Activated naive CD4-positive, alpha-beta T cell treated with anti-CD3 and anti-CD28 coated beads for 36 hours (primary cell): ENCODE results near the gene KIF26A. TPM values are rescaled to one million over a fixed set of nuclear protein-coding genes. Genes with fewer than 3 reads are reported as not detected.

Experiments used
- CTCF ChIA-PET: fragments of 350-600 bp; sonication (Branson Sonifier 250); formaldehyde crosslinking; loops from one replicate; lab custom pipeline; 2021; ENCODE audit warnings: antibody characterized with exemption; lab: Charles Lee
- DNase-seq: peaks from one replicate; pipeline ENCODE4 v3.0.0-alpha.2; 2020
- H3K27ac Mint-ChIP-seq: one replicate; pipeline ENCODE4 v1.8.0; 2021; ENCODE audit warnings: mild to moderate bottlenecking, mixed read lengths
- H3K27me3 Mint-ChIP-seq: one replicate; pipeline ENCODE4 v1.8.0; 2021; ENCODE audit warnings: low read depth, mixed read lengths
- H3K36me3 Mint-ChIP-seq: one replicate; pipeline ENCODE4 v1.8.0; 2021; ENCODE audit warnings: low read depth, mixed read lengths
- H3K4me1 Mint-ChIP-seq: one replicate; pipeline ENCODE4 v1.8.0; 2021; ENCODE audit warnings: low read depth, mixed read lengths
- H3K4me3 Mint-ChIP-seq: one replicate; pipeline ENCODE4 v1.8.0; 2021; ENCODE audit warnings: mild to moderate bottlenecking, moderate library complexity, mixed read lengths
- H3K9me3 Mint-ChIP-seq: one replicate; pipeline ENCODE4 v1.8.0; 2021; ENCODE audit warnings: mixed read lengths
- intact Hi-C: fragments of 100-400 bp; cut with micrococcal nuclease; formaldehyde crosslinking; loops from one replicate; pipeline ENCODE4 v1.15.1; 2023
- total RNA-seq, 2 experiments: library from RNA; stranded (reverse); gene quantifications; one replicate each; pipeline ENCODE4 v1.2.3, GENCODE V29; 2021

The KIF26A gene
- total RNA-seq, 2 experiments from 2014 or later = 0.07 TPM

GRCh38 chr14:104154246-104154645 lies 15.9 kb downstream of the KIF26A start:
- Mint-ChIP-seq H3K4me1 (no peaks in the 10 kb centered on the region), H3K36me3 (no peaks in the 10 kb centered on the region), H3K27ac (no peak overlapping the region), H3K4me3 (no peak overlapping the region), H3K9me3 (no peaks in the 10 kb centered on the region), H3K27me3 (no peaks in the 10 kb centered on the region)
- CTCF ChIA-PET = no interaction called here
- no peak for DNase-seq
- intact Hi-C loops = loop anchor here (5.0 kb wide), 1 partner anchor 408 kb away; no protein-coding TSS in a partner anchor

- Mint-ChIP-seq H3K27me3 (no peaks in the 10 kb centered on the region), H3K9me3 (no peaks in the 10 kb centered on the region), H3K27ac (no peak overlapping the region), H3K4me1 (no peaks in the 10 kb centered on the region), H3K36me3 (no peaks in the 10 kb centered on the region), H3K4me3 (no peak overlapping the region)
- no peak for DNase-seq
- CTCF ChIA-PET = no interaction called here
- intact Hi-C loops = no loop called here
Observed at GRCh38 chr14:104155513-104155912, 17.1 kb downstream of the KIF26A start.

GRCh38 chr14:104156142-104156541 lies 17.8 kb downstream of the KIF26A start:
- CTCF ChIA-PET = no interaction called here
- H3K27me3 Mint-ChIP-seq = no peaks in the 10 kb centered on the region

GRCh38 chr14:104157016-104157928 lies 18.9 kb downstream of the KIF26A start:
- intact Hi-C loops = no loop called here
- Mint-ChIP-seq H3K4me3 (no peak overlapping the region), H3K4me1 (no peaks in the 10 kb centered on the region), H3K36me3 (no peaks in the 10 kb centered on the region), H3K9me3 (no peaks in the 10 kb centered on the region), H3K27me3 (no peaks in the 10 kb centered on the region), H3K27ac (no peak overlapping the region)
- CTCF ChIA-PET = interaction anchor here (0.8 kb wide), 1 partner anchor 65 kb away, joined by 3 read pairs; no protein-coding TSS in a partner anchor
- DNase-seq = no peak

More at GRCh38 chr14:104156142-104156541, 17.8 kb downstream of the KIF26A start:
- Mint-ChIP-seq H3K9me3 (no peaks in the 10 kb centered on the region), H3K36me3 (no peaks in the 10 kb centered on the region), H3K4me1 (no peaks in the 10 kb centered on the region), H3K4me3 (no peak overlapping the region), H3K27ac (no peak overlapping the region)
- DNase-seq = no peak
- intact Hi-C loops = no loop called here

- H3K27me3 Mint-ChIP-seq = no peaks in the 10 kb centered on the region
- no peak overlapping the region for H3K4me3 Mint-ChIP-seq
- no peak overlapping the region for H3K27ac Mint-ChIP-seq
- no peaks in the 10 kb centered on the region for H3K36me3 Mint-ChIP-seq
- no peaks in the 10 kb centered on the region for H3K9me3 Mint-ChIP-seq
- CTCF ChIA-PET = no interaction called here
- no peak for DNase-seq
- H3K4me1 Mint-ChIP-seq = no peaks in the 10 kb centered on the region
- intact Hi-C loops = no loop called here
Observed at GRCh38 chr14:104158827-104159798, 20.7 kb downstream of the KIF26A start.

- Mint-ChIP-seq H3K4me1 (no peaks in the 10 kb centered on the region), H3K9me3 (no peaks in the 10 kb centered on the region), H3K4me3 (no peak overlapping the region), H3K36me3 (no peaks in the 10 kb centered on the region), H3K27me3 (no peaks in the 10 kb centered on the region), H3K27ac (no peak overlapping the region)
- CTCF ChIA-PET = no interaction called here
- no peak for DNase-seq
- intact Hi-C loops = no loop called here
Observed at GRCh38 chr14:104159990-104160389, 21.6 kb downstream of the KIF26A start.

- intact Hi-C loops = no loop called here
- DNase-seq = no peak
- Mint-ChIP-seq H3K36me3 (no peaks in the 10 kb centered on the region), H3K4me1 (no peaks in the 10 kb centered on the region), H3K27ac (no peak overlapping the region), H3K4me3 (no peak overlapping the region), H3K27me3 (no peaks in the 10 kb centered on the region), H3K9me3 (no peaks in the 10 kb centered on the region)
- CTCF ChIA-PET = interaction anchor here (0.7 kb wide), 1 partner anchor 74 kb away, joined by 3 read pairs; no protein-coding TSS in a partner anchor
Observed at GRCh38 chr14:104161602-104162367, 23.4 kb downstream of the KIF26A start.

GRCh38 chr14:104162495-104162894 lies 24.1 kb downstream of the KIF26A start:
- intact Hi-C loops = no loop called here
- DNase-seq = no peak
- Mint-ChIP-seq H3K4me3 (no peak overlapping the region), H3K27ac (no peak overlapping the region), H3K9me3 (no peaks in the 10 kb centered on the region), H3K4me1 (no peaks in the 10 kb centered on the region), H3K27me3 (no peaks in the 10 kb centered on the region), H3K36me3 (no peaks in the 10 kb centered on the region)
- CTCF ChIA-PET = no interaction called here

- intact Hi-C loops = no loop called here
- CTCF ChIA-PET = no interaction called here
- no peaks in the 10 kb centered on the region for H3K36me3 Mint-ChIP-seq
- no peaks in the 10 kb centered on the region for H3K9me3 Mint-ChIP-seq
- no peak overlapping the region for H3K4me3 Mint-ChIP-seq
- H3K4me1 Mint-ChIP-seq = no peaks in the 10 kb centered on the region
- DNase-seq = no peak
- H3K27ac Mint-ChIP-seq = no peak overlapping the region
- H3K27me3 Mint-ChIP-seq = no peaks in the 10 kb centered on the region
Observed at GRCh38 chr14:104163541-104163940, 25.2 kb downstream of the KIF26A start.

- H3K36me3 Mint-ChIP-seq = no peaks in the 10 kb centered on the region
- no peaks in the 10 kb centered on the region for H3K27me3 Mint-ChIP-seq
- CTCF ChIA-PET = no interaction called here
- H3K27ac Mint-ChIP-seq = no peak overlapping the region
- no peaks in the 10 kb centered on the region for H3K4me1 Mint-ChIP-seq
- DNase-seq = no peak
- no peak overlapping the region for H3K4me3 Mint-ChIP-seq
- H3K9me3 Mint-ChIP-seq = no peaks in the 10 kb centered on the region
- intact Hi-C loops = no loop called here
Observed at GRCh38 chr14:104164041-104164440, 25.7 kb downstream of the KIF26A start.

GRCh38 chr14:104164512-104164911 lies 26.1 kb downstream of the KIF26A start:
- no peaks in the 10 kb centered on the region for H3K9me3 Mint-ChIP-seq
- no peak for DNase-seq
- CTCF ChIA-PET = no interaction called here
- H3K4me3 Mint-ChIP-seq = no peak overlapping the region
- intact Hi-C loops = no loop called here
- H3K27me3 Mint-ChIP-seq = no peaks in the 10 kb centered on the region
- no peaks in the 10 kb centered on the region for H3K4me1 Mint-ChIP-seq
- H3K27ac Mint-ChIP-seq = no peak overlapping the region
- H3K36me3 Mint-ChIP-seq = no peaks in the 10 kb centered on the region

GRCh38 chr14:104166698-104167097 lies 28.3 kb downstream of the KIF26A start:
- H3K27ac Mint-ChIP-seq = no peak overlapping the region
- H3K9me3 Mint-ChIP-seq = no peaks in the 10 kb centered on the region
- no peaks in the 10 kb centered on the region for H3K36me3 Mint-ChIP-seq
- DNase-seq = no peak
- H3K4me3 Mint-ChIP-seq = no peak overlapping the region
- CTCF ChIA-PET = no interaction called here
- H3K27me3 Mint-ChIP-seq = no peaks in the 10 kb centered on the region
- H3K4me1 Mint-ChIP-seq = no peaks in the 10 kb centered on the region
- intact Hi-C loops = no loop called here
